ENCODE results near the gene ERC1. TPM values are rescaled to one million over a fixed set of nuclear protein-coding genes. Genes with fewer than 3 reads are reported as not detected.

ERC1 gene
- total RNA-seq, 2 donors from 2014 or later: 40.3 to 43.0 TPM

- TF ChIP-seq, protein P1, sequence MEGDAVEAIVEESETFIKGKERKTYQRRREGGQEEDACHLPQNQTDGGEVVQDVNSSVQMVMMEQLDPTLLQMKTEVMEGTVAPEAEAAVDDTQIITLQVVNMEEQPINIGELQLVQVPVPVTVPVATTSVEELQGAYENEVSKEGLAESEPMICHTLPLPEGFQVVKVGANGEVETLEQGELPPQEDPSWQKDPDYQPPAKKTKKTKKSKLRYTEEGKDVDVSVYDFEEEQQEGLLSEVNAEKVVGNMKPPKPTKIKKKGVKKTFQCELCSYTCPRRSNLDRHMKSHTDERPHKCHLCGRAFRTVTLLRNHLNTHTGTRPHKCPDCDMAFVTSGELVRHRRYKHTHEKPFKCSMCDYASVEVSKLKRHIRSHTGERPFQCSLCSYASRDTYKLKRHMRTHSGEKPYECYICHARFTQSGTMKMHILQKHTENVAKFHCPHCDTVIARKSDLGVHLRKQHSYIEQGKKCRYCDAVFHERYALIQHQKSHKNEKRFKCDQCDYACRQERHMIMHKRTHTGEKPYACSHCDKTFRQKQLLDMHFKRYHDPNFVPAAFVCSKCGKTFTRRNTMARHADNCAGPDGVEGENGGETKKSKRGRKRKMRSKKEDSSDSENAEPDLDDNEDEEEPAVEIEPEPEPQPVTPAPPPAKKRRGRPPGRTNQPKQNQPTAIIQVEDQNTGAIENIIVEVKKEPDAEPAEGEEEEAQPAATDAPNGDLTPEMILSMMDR (IDR thresholded peaks at IDR 0.05): no peak
Measured at GRCh38 chr12:955939-956338, 35.1 kb upstream of the ERC1 start.

GRCh38 chr12:958588-959123 is 32.4 kb upstream of the ERC1 start:
- TF ChIP-seq, protein P1 (IDR thresholded peaks at IDR 0.05): no peak
- Histone ChIP-seq H3K27ac (no peak overlapping the region), H3K27me3 (no peaks in the 10 kb centered on the region), H3K36me3 (no peaks in the 10 kb centered on the region), H3K4me1 (no peaks in the 10 kb centered on the region), H3K4me3 (no peak overlapping the region), H3K9me3 (no peaks in the 10 kb centered on the region)
- DNase-seq (ENCODE audit: low spot score): no peak

More at GRCh38 chr12:955939-956338, 35.1 kb upstream of the ERC1 start:
- H3K4me1 ChIP-seq: no peaks in the 10 kb centered on the region
- DNase-seq (ENCODE audit: low spot score): no peak
- no peaks in the 10 kb centered on the region for H3K9me3 ChIP-seq
- no peak overlapping the region for H3K4me3 ChIP-seq
- H3K27me3 ChIP-seq: no peaks in the 10 kb centered on the region
- no peak overlapping the region for H3K27ac ChIP-seq
- H3K36me3 ChIP-seq: no peaks in the 10 kb centered on the region

DNA sequence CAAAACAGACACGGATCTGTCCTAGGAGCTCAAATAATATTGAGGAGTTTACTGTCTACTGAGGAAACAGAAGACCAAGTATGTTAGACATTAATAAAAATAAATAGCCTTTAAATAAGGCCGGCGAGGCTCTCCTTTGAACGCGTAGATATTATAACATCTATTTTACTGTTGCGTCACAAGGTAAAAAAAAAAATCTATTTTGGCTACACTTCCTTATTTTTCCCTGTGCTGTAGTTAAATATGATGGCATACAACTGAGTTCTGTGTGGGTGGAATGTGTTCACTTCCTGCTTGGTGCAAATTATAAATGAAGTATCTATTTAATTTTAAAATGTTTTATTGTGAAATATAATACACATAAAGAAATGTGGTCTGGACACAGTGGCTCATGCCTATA is 24.3 kb upstream of the ERC1 start:
- Histone ChIP-seq H3K36me3 (no peaks in the 10 kb centered on the region), H3K27me3 (no peaks in the 10 kb centered on the region), H3K4me3 (no peak overlapping the region), H3K9me3 (no peaks in the 10 kb centered on the region), H3K27ac (no peak overlapping the region), H3K4me1 (no peaks in the 10 kb centered on the region)
- TF ChIP-seq, protein P1 (IDR thresholded peaks at IDR 0.05): no peak
- DNase-seq (ENCODE audit: low spot score): no peak

- no peak for DNase-seq (ENCODE audit: low spot score)
- H3K4me1 ChIP-seq: no peaks in the 10 kb centered on the region
- TF ChIP-seq, protein P1 (IDR thresholded peaks at IDR 0.05): no peak
- no peak overlapping the region for H3K27ac ChIP-seq
- no peaks in the 10 kb centered on the region for H3K9me3 ChIP-seq
- no peaks in the 10 kb centered on the region for H3K27me3 ChIP-seq
- no peaks in the 10 kb centered on the region for H3K36me3 ChIP-seq
- H3K4me3 ChIP-seq: no peak overlapping the region
Measured at GRCh38 chr12:967641-968040, 23.4 kb upstream of the ERC1 start.

DNA sequence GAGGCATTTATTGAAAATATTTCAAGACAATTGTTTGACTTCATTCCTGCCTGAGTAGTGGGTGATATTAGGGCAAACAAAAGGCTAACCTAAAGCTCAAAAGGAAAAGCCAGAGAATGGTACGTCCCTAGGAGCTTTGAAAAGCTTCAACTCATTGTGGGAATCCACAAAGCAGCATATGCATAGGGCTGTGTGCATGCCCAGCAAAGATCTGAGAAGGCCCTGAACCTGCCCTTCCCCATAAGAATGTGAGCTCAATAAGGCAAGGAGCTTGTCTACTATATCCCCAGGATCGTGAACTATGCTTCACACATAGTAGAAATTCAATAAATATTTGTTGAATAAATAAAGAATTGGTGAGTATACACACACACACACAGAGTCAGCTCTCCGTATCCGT is 22.5 kb upstream of the ERC1 start:
- Histone ChIP-seq H3K27me3 (no peaks in the 10 kb centered on the region), H3K9me3 (no peaks in the 10 kb centered on the region), H3K4me1 (no peaks in the 10 kb centered on the region), H3K27ac (no peak overlapping the region), H3K4me3 (no peak overlapping the region), H3K36me3 (no peaks in the 10 kb centered on the region)
- DNase-seq (ENCODE audit: low spot score): no peak
- TF ChIP-seq, protein P1 (IDR thresholded peaks at IDR 0.05): no peak

DNA sequence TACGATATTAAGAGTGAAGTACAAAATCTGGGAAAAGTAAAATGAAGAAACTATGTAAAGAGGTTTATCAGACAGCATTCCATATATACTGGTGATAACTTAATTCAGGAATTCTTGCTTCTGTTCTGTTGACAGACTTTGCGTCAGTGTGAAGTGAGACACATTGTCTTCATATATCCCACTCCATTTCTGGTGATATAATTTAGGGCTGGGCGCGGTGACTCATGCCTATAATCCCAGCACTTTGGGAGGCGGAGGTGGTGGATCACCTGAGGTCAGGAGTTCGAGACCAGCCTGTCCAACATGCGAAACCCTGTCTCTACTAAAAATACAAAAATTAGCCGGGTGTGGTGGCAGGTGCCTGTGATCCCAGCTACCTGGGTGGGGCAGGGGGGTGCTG is 21.2 kb upstream of the ERC1 start:
- H3K4me3 ChIP-seq: no peak overlapping the region
- no peaks in the 10 kb centered on the region for H3K9me3 ChIP-seq
- no peaks in the 10 kb centered on the region for H3K4me1 ChIP-seq
- H3K27me3 ChIP-seq: no peaks in the 10 kb centered on the region
- TF ChIP-seq, protein P1 (IDR thresholded peaks at IDR 0.05): no peak
- DNase-seq (ENCODE audit: low spot score): no peak
- no peaks in the 10 kb centered on the region for H3K36me3 ChIP-seq
- H3K27ac ChIP-seq: no peak overlapping the region

All from right atrium auricular region (tissue), 2 donors.